H1 (cell line): ENCODE measurements around the gene MAP10. TPM values are rescaled to one million over a fixed set of nuclear protein-coding genes. Genes with fewer than 3 reads are reported as not detected.

ENCODE experiments used
- CTCF ChIA-PET: fragments of 300-600 bp; sonication (Branson Sonifier 250); formaldehyde crosslinking; loops from one replicate; lab custom pipeline; 2021; ENCODE audit not compliant: partially characterized antibody; lab: Charles Lee
- POLR2A ChIA-PET: fragments of 300-600 bp; sonication (Branson Sonifier 250); formaldehyde crosslinking; loops from one replicate; lab custom pipeline; 2021; ENCODE audit warnings: inconsistent platforms; ENCODE audit not compliant: partially characterized antibody; lab: Charles Lee
- DNase-seq, 2 experiments: peaks; one replicate each; pipeline versions ENCODE4 v3.0.0 to v3.0.0-alpha.2; 2010 to 2022; ENCODE audit warnings: low spot score in 2 of 2, low read depth in 1 of 2, mixed read lengths in 1 of 2
- FAIRE-seq: peaks from 2 replicates; lab custom pipeline; 2011; peaks lifted over from hg19 to GRCh38; lab: Jason Lieb, UNC
- H2AFZ ChIP-seq: 2 replicates; pipeline ENCODE4 v1.8.1; 2012; ENCODE audit warnings: low read length, inconsistent platforms
- H2AK5ac ChIP-seq: 2 replicates; pipeline ENCODE4 v1.6.1; 2013; ENCODE audit warnings: low read depth, low read length
- H2BK120ac ChIP-seq: replicated peaks from 2 replicates; pipeline ENCODE3; 2013; ENCODE audit warnings: low read depth, low read length, inconsistent platforms
- H2BK12ac ChIP-seq: 2 replicates; pipeline ENCODE4 v1.6.1; 2013; ENCODE audit warnings: low read depth, low read length
- H2BK15ac ChIP-seq: 2 replicates; pipeline ENCODE4 v1.6.1; 2013; ENCODE audit warnings: low read length
- H2BK20ac ChIP-seq: 2 replicates; pipeline ENCODE4 v1.6.1; 2013; ENCODE audit warnings: low read length
- H2BK5ac ChIP-seq: 2 replicates; pipeline ENCODE4 v1.6.1; 2013; ENCODE audit warnings: low read depth, low read length
- H3K14ac ChIP-seq: 2 replicates; pipeline ENCODE4 v1.6.1; 2013; ENCODE audit warnings: inconsistent platforms; ENCODE audit not compliant: insufficient read length
- H3K18ac ChIP-seq: 2 replicates; pipeline ENCODE4 v1.6.1; 2013; ENCODE audit warnings: low read length; ENCODE audit errors: extremely low read depth
- H3K23ac ChIP-seq: 2 replicates; pipeline ENCODE4 v1.6.1; 2013; ENCODE audit warnings: inconsistent platforms; ENCODE audit not compliant: insufficient read length
- H3K23me2 ChIP-seq: 2 replicates; pipeline ENCODE4 v1.6.1; 2013; ENCODE audit warnings: low read depth, low read length
- H3K27ac ChIP-seq: 2 replicates; pipeline ENCODE4 v1.6.1; 2011; ENCODE audit warnings: low read depth, low read length, inconsistent platforms
- H3K27me3 ChIP-seq, 4 experiments: replicated peaks in 1 of 4; 1 replicate in 1 of 4; 2 replicates in 3 of 4; pipeline versions ENCODE4 v1.6.1 to v1.8.1; 2011 to 2013; ENCODE audit warnings: low read length in 3 of 4, mild to moderate bottlenecking in 3 of 4, inconsistent platforms in 2 of 4, mixed read lengths in 2 of 4, moderate library complexity in 1 of 4; ENCODE audit not compliant: control insufficient read depth in 3 of 4, insufficient read depth in 3 of 4; ENCODE audit errors: extremely low read depth in 1 of 4
- H3K36me3 ChIP-seq, 4 experiments: 2 replicates each; pipeline versions ENCODE4 v1.6.1 to v1.8.1; 2011 to 2013; ENCODE audit warnings: mild to moderate bottlenecking in 4 of 4, low read length in 3 of 4, moderate library complexity in 2 of 4, control low read depth in 1 of 4, inconsistent platforms in 1 of 4; ENCODE audit not compliant: insufficient read depth in 4 of 4, control insufficient read depth in 2 of 4
- H3K4ac ChIP-seq: replicated peaks from 2 replicates; pipeline ENCODE3; 2013; ENCODE audit warnings: low read length, low read depth, mixed read lengths, inconsistent platforms; ENCODE audit not compliant: insufficient read length
- H3K4me1 ChIP-seq, 4 experiments: replicated peaks in 1 of 4; 1 replicate in 1 of 4; 2 replicates in 3 of 4; pipeline versions ENCODE4 v1.6.1 to v1.8.1; 2011 to 2013; ENCODE audit warnings: low read length in 3 of 4, inconsistent platforms in 2 of 4, mixed read lengths in 1 of 4; ENCODE audit not compliant: insufficient read depth in 4 of 4, control insufficient read depth in 3 of 4
- H3K4me2 ChIP-seq, 2 experiments: 2 replicates each; pipeline versions ENCODE4 v1.6.1 to v1.8.1; 2011 to 2013; ENCODE audit warnings: low read depth in 2 of 2, low read length in 2 of 2, control low read depth in 1 of 2, inconsistent platforms in 1 of 2, mild to moderate bottlenecking in 1 of 2; ENCODE audit not compliant: insufficient read depth in 1 of 2
- H3K4me3 ChIP-seq, 4 experiments: fragments of 200-600, 300-600 bp in 1 of 4; sonication (generic), shearing (Covaris generic), sonication (Bioruptor Twin) in 1 of 4; 2 replicates each; pipeline versions ENCODE4 v1.5.1 to v1.8.1; 2011 to 2016; ENCODE audit warnings: low read length in 4 of 4, low read depth in 3 of 4, control low read depth in 2 of 4, inconsistent platforms in 2 of 4, mild to moderate bottlenecking in 2 of 4, mixed read lengths in 1 of 4, moderate library complexity in 1 of 4; ENCODE audit not compliant: insufficient read depth in 2 of 4; ENCODE audit errors: extremely low read depth in 1 of 4
- H3K56ac ChIP-seq: replicated peaks from 2 replicates; pipeline ENCODE3; 2013; ENCODE audit warnings: low read depth, mild to moderate bottlenecking, mixed read lengths, low read length, inconsistent platforms; ENCODE audit not compliant: insufficient read length
- H3K79me1 ChIP-seq: 2 replicates; pipeline ENCODE4 v1.6.1; 2013; ENCODE audit warnings: low read depth, low read length, control low read depth
- H3K79me2 ChIP-seq, 2 experiments: 2 replicates each; pipeline versions ENCODE4 v1.6.1 to v1.8.1; 2012 to 2013; ENCODE audit warnings: low read length in 2 of 2, mild to moderate bottlenecking in 2 of 2, inconsistent platforms in 1 of 2; ENCODE audit not compliant: insufficient read depth in 2 of 2, control insufficient read depth in 1 of 2
- H3K9ac ChIP-seq, 4 experiments: replicated peaks in 1 of 4; 1 replicate in 1 of 4; 2 replicates in 3 of 4; pipeline versions ENCODE4 v1.6.1 to v1.8.1; 2011 to 2013; ENCODE audit warnings: low read depth in 3 of 4, low read length in 3 of 4, control low read depth in 2 of 4, mild to moderate bottlenecking in 2 of 4, moderate library complexity in 2 of 4, inconsistent platforms in 1 of 4; ENCODE audit errors: extremely low read depth in 1 of 4
- H3K9me3 ChIP-seq, 2 experiments: 2 replicates each; pipeline versions ENCODE4 v1.6.1 to v1.8.1; 2012 to 2013; ENCODE audit warnings: mild to moderate bottlenecking in 2 of 2, moderate library complexity in 2 of 2, control low read depth in 1 of 2, inconsistent platforms in 1 of 2, low read depth in 1 of 2, low read length in 1 of 2, mixed read lengths in 1 of 2; ENCODE audit not compliant: insufficient read depth in 2 of 2
- H4K20me1 ChIP-seq, 2 experiments: replicated peaks in 1 of 2; 2 replicates each; pipeline versions ENCODE3 to v1.8.1; 2011 to 2013; ENCODE audit warnings: inconsistent platforms in 2 of 2, low read length in 2 of 2, mild to moderate bottlenecking in 1 of 2; ENCODE audit not compliant: insufficient read depth in 2 of 2, control insufficient read depth in 1 of 2
- H4K5ac ChIP-seq: 2 replicates; pipeline ENCODE4 v1.6.1; 2013; ENCODE audit warnings: low read length, low read depth, mixed read lengths, inconsistent platforms; ENCODE audit not compliant: insufficient read length
- H4K8ac ChIP-seq: 2 replicates; pipeline ENCODE4 v1.8.0; 2013; ENCODE audit warnings: mild to moderate bottlenecking, moderate library complexity, low read length, inconsistent platforms; ENCODE audit not compliant: insufficient read depth; ENCODE audit errors: extremely low read depth
- H4K91ac ChIP-seq: replicated peaks from 2 replicates; pipeline ENCODE3; 2013; ENCODE audit warnings: low read length, mixed read lengths, inconsistent platforms; ENCODE audit not compliant: insufficient read length
- BCL11A ChIP-seq, 2 experiments: IDR thresholded peaks; one replicate each; pipeline ENCODE4 v1.6.1; 2011; ENCODE audit warnings: low read depth in 2 of 2, low read length in 2 of 2, mild to moderate bottlenecking in 2 of 2
- BRCA1 ChIP-seq: IDR thresholded peaks from 2 replicates; pipeline ENCODE4 v1.6.1; 2012; ENCODE audit warnings: low read depth, low read length, improper control_type of control experiment
- EZH2 ChIP-seq: fragments of 200-600 bp; sonication (generic); IDR thresholded peaks from 2 replicates; pipeline ENCODE4 v1.7.1; 2012; ENCODE audit warnings: low read depth, mild to moderate bottlenecking, moderate library complexity, low read length, inconsistent platforms; ENCODE audit not compliant: severe bottlenecking
- FOSL1 ChIP-seq: IDR thresholded peaks from 2 replicates; pipeline ENCODE4 v1.6.1; 2011; ENCODE audit warnings: mild to moderate bottlenecking, low read depth, low read length, moderate library complexity; ENCODE audit not compliant: insufficient read depth
- KDM1A ChIP-seq: fragments of 200-600, 300-600 bp; sonication (generic); IDR thresholded peaks from 2 replicates; pipeline ENCODE4 v1.7.1; 2016; ENCODE audit warnings: mild to moderate bottlenecking, low read length, borderline replicate concordance
- KDM4A ChIP-seq: IDR thresholded peaks from one replicate; pipeline ENCODE4 v1.7.1; 2012; ENCODE audit warnings: low read depth, mild to moderate bottlenecking, moderate library complexity, low read length, inconsistent platforms; ENCODE audit not compliant: severe bottlenecking
- MAFK ChIP-seq: IDR thresholded peaks from 2 replicates; pipeline ENCODE4 v1.6.1; 2012; ENCODE audit warnings: low read depth, mild to moderate bottlenecking, improper control_type of control experiment, low read length
- POLR2AphosphoS5 ChIP-seq: IDR thresholded peaks from 2 replicates; pipeline ENCODE4 v1.6.1; 2011; ENCODE audit warnings: low read depth, low read length
- RAD21 ChIP-seq, 2 experiments: IDR thresholded peaks in 1 of 2; conservative IDR thresholded peaks in 1 of 2; 2 replicates each; pipeline ENCODE4 v1.6.1; 2011; ENCODE audit warnings: low read depth in 2 of 2, low read length in 2 of 2, improper control_type of control experiment in 1 of 2, inconsistent platforms in 1 of 2, mild to moderate bottlenecking in 1 of 2, moderate library complexity in 1 of 2
- RFX5 ChIP-seq: IDR thresholded peaks from 2 replicates; pipeline ENCODE4 v1.6.1; 2011; ENCODE audit warnings: low read depth, low read length, improper control_type of control experiment, borderline replicate concordance
- RXRA ChIP-seq: IDR thresholded peaks from 2 replicates; pipeline ENCODE4 v1.6.1; 2011; ENCODE audit warnings: low read depth, mild to moderate bottlenecking, low read length, moderate library complexity; ENCODE audit not compliant: insufficient read depth
- SIN3A ChIP-seq, 2 experiments: IDR thresholded peaks in 1 of 2; conservative IDR thresholded peaks in 1 of 2; 2 replicates each; pipeline ENCODE4 v1.6.1; 2011 to 2012; ENCODE audit warnings: low read length in 2 of 2, improper control_type of control experiment in 1 of 2, low read depth in 1 of 2, mild to moderate bottlenecking in 1 of 2
- TCF12 ChIP-seq: IDR thresholded peaks from 2 replicates; pipeline ENCODE4 v1.6.1; 2011; ENCODE audit warnings: low read depth, mild to moderate bottlenecking, low read length
- WGBS, 2 experiments: shearing (Covaris generic) in 1 of 2; methylation state at CpG; one replicate each; pipeline versions ENCODE4 v1.1.6 to v1.1.7; 2013 to 2015; ENCODE audit warnings: low lambda C conversion rate in 2 of 2, mixed read lengths in 2 of 2, inconsistent platforms in 1 of 2, low coverage in 1 of 2, missing lambda C conversion rate in 1 of 2; ENCODE audit not compliant: insufficient replicate concordance in 2 of 2, insufficient coverage in 1 of 2, insufficient read length in 1 of 2; ENCODE audit errors: extremely low coverage in 1 of 2, missing lambda C conversion rate in 1 of 2; 5-methylcytosine and 5-hydroxymethylcytosine counted together
- polyA plus RNA-seq, 7 experiments: library from polyadenylated mRNA; depleted of rRNA in 3 of 7; stranded (reverse) in 5 of 7; unstranded in 2 of 7; fragments of >200 nt in 5 of 7; fragments of 200-250 nt in 2 of 7; gene quantifications; 1 replicate in 5 of 7; 2 replicates in 1 of 7; 4 replicates in 1 of 7; pipeline versions ENCODE4 v1.2.1 to v1.2.3, GENCODE V29; 2011 to 2013; ENCODE audit warnings: missing spikeins in 2 of 7, mixed read lengths in 2 of 7
- total RNA-seq: library from RNA; stranded (reverse); fragmentation: NEBNext Ultra II Directional; extraction: Animal tissue kit (Norgen Biotek cat#: 25700); gene quantifications from 2 replicates; pipeline ENCODE4 v1.2.1, GENCODE V29; 2021

The MAP10 gene
- total and polyA plus RNA-seq, 2 of the 8 experiments (the other 6 are each of a cell fraction or from before 2014, with no cell fraction given) = 1.5 to 3.5 TPM

DNA sequence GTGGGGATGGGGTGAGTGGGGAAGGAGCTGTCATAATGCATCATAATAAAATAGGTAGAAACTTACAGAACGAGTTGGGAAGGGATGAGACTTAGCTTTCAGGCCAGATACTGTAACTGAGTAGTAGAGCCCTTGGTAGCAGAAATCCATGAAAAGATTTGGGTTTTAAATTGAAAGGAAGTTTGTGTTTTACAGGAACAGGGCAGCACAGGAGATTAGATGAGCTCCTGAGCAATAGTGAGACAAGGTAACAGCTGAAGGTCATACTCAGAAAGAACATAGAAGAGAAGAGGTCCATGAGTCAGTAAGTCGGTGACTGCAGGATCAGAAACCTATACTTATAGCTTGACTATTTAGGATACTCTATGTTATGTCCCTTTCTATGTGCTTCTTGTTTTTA is 7.3 kb downstream of the MAP10 start:
- no peaks in the 10 kb centered on the region for H3K4me1 ChIP-seq
- no peaks in the 10 kb centered on the region for H3K23me2 ChIP-seq
- H4K20me1 ChIP-seq = no peaks in the 10 kb centered on the region
- no peak overlapping the region for H3K18ac ChIP-seq
- H2AK5ac ChIP-seq = no peak overlapping the region
- TF ChIP-seq SIN3A (conservative IDR thresholded peaks at IDR 0.05 in 1 of 2, IDR thresholded peaks at IDR 0.05 in 1 of 2; ENCODE audit: low read depth in 1 of 2, low read length in 2 of 2) (no peak), BCL11A (IDR thresholded peaks at IDR 0.05; ENCODE audit: low read depth in 2 of 2, low read length in 2 of 2) (no peak), BRCA1 (no peak), RAD21 (IDR thresholded peaks at IDR 0.05 in 1 of 2, conservative IDR thresholded peaks at IDR 0.05 in 1 of 2; ENCODE audit: low read depth in 2 of 2, low read length in 2 of 2) (no peak), KDM1A (no peak), TCF12 (no peak), KDM4A (no peak), POLR2AphosphoS5 (no peak), EZH2 (no peak), MAFK (no peak), RXRA (no peak), FOSL1 (no peak), RFX5 (no peak)
- no peak for DNase-seq
- H4K5ac ChIP-seq = no peak overlapping the region
- H3K27ac ChIP-seq = no peak overlapping the region
- no peak overlapping the region for H3K9ac ChIP-seq
- no peak overlapping the region for H2BK5ac ChIP-seq
- no peak overlapping the region for H2AFZ ChIP-seq
- H3K23ac ChIP-seq = no peak overlapping the region
- H3K14ac ChIP-seq = no peak overlapping the region
- H2BK12ac ChIP-seq = no peak overlapping the region
- CTCF ChIA-PET = interaction anchor here (1.1 to 3.3 kb wide), 2 partner anchors 10 to 67 kb away, joined by 5 to 12 read pairs; no protein-coding TSS in a partner anchor
- no peak overlapping the region for H3K4ac ChIP-seq
- 75% methylated on average over 2 of the region's 2 CpGs; no CpG with 5 or more reads in 1 of the 2 experiments for WGBS, 2 experiments
- no peak overlapping the region for H4K8ac ChIP-seq
- H2BK15ac ChIP-seq = no peak overlapping the region
- no peak for FAIRE-seq
- H3K36me3 ChIP-seq = no peaks in the 10 kb centered on the region
- no peaks in the 10 kb centered on the region for H3K79me2 ChIP-seq
- H3K79me1 ChIP-seq = no peaks in the 10 kb centered on the region
- H3K4me2 ChIP-seq = no peak overlapping the region
- POLR2A ChIA-PET = no interaction called here
- no peak overlapping the region for H4K91ac ChIP-seq
- H3K4me3 ChIP-seq = no peak overlapping the region
- no peaks in the 10 kb centered on the region for H3K9me3 ChIP-seq
- no peak overlapping the region for H2BK20ac ChIP-seq
- no peak overlapping the region for H2BK120ac ChIP-seq
- no peaks in the 10 kb centered on the region for H3K27me3 ChIP-seq
- no peak overlapping the region for H3K56ac ChIP-seq
